ENCODE measurements around the gene PRKAG2. TPM values are rescaled to one million over a fixed set of nuclear protein-coding genes. Genes with fewer than 3 reads are reported as not detected.
A peak's percentile ranks its signal among the peaks of the same experiment; 100 is the strongest.

Gene PRKAG2
- total RNA-seq, 1 experiment from 2014 or later: 73.9 TPM

DNA sequence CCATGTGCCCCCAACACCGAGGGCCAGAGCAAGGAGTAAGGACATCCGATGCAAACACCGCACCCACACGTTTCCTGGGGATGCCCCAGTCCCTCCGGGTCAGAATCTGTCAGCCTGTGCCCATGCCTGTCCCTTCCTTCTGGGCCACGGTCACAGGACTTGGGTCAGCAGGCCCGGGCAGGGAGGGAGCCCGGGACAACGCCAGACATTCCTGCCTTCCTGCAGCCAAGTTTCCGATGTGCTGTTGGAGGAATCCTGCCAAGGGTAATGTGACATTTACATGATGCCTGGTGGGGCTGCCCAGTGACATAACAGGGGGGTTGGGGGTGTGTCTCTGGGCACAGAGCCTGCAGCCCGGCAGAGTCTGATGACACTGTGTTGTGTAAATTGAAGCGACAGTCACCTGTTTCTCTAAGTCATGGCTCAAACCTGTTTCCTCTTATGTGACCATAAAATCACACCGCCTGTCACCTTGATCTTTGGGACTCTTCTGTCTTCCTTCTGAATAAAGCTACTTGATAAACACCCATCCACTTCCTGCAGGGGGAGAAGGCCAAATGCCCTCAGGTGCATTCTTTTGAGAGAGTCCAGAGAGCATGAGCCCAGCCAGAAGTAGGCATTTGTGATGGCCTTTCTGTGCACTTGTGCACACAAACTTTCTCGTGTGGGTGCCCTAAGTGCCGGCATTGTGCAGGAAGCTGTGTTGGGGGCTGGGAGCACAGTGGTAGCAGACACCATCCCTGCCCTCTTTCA is 181.9 kb downstream of the PRKAG2 start:
- intact Hi-C loops (cut with micrococcal nuclease): no loop called here
- POLR2A ChIA-PET: interaction anchor here (1.0 to 4.5 kb wide), 7 partner anchors 10 to 64 kb away, joined by 3 to 49 read pairs (median 6); no protein-coding TSS in a partner anchor
- peak; percentile 40 for DNase-seq (ENCODE audit: unreplicated experiment)
- CTCF ChIA-PET: interaction anchor here (0.9 to 2.2 kb wide), 5 partner anchors 33 to 67 kb away, joined by 3 to 10 read pairs (median 5); no protein-coding TSS in a partner anchor
- H3K4me1 Mint-ChIP-seq (ENCODE audit: insufficient read depth, unreplicated experiment): peaks cover 35% of the 10 kb centered on the region
- H3K27me3 Mint-ChIP-seq (ENCODE audit: insufficient read depth, unreplicated experiment): no peaks in the 10 kb centered on the region
- no TSS peak for BruUV-seq (replicated peaks)
- no peak for TF ChIP-seq CTCF (IDR thresholded peaks at IDR 0.05; ENCODE audit: unreplicated experiment)
- no peak overlapping the region for H3K4me3 Mint-ChIP-seq (ENCODE audit: unreplicated experiment)
- H3K9me3 Mint-ChIP-seq (ENCODE audit: unreplicated experiment): no peaks in the 10 kb centered on the region
- H3K36me3 Mint-ChIP-seq (ENCODE audit: insufficient read depth, unreplicated experiment): no peaks in the 10 kb centered on the region
- peak overlapping the region; percentile 83 for H3K27ac Mint-ChIP-seq (ENCODE audit: low read depth, unreplicated experiment)

- H3K4me3 Mint-ChIP-seq (ENCODE audit: unreplicated experiment): no peak overlapping the region
- ChIA-PET POLR2A (no interaction called here), CTCF (interaction anchor here (1.3 to 2.2 kb wide), 2 partner anchors 62 to 64 kb away, joined by 4 to 8 read pairs; no protein-coding TSS in a partner anchor)
- peak overlapping the region; percentile 83 for H3K27ac Mint-ChIP-seq (ENCODE audit: low read depth, unreplicated experiment)
- no peaks in the 10 kb centered on the region for H3K36me3 Mint-ChIP-seq (ENCODE audit: insufficient read depth, unreplicated experiment)
- intact Hi-C loops (cut with micrococcal nuclease): no loop called here
- H3K4me1 Mint-ChIP-seq (ENCODE audit: insufficient read depth, unreplicated experiment): peaks cover 40% of the 10 kb centered on the region
- no peak for TF ChIP-seq CTCF (IDR thresholded peaks at IDR 0.05; ENCODE audit: unreplicated experiment)
- no peaks in the 10 kb centered on the region for H3K27me3 Mint-ChIP-seq (ENCODE audit: insufficient read depth, unreplicated experiment)
- BruUV-seq (replicated peaks): no TSS peak
- H3K9me3 Mint-ChIP-seq (ENCODE audit: unreplicated experiment): no peaks in the 10 kb centered on the region
- no peak for DNase-seq (ENCODE audit: unreplicated experiment)
Measured at GRCh38 chr7:151694441-151694827, 182.5 kb downstream of the PRKAG2 start.

DNA sequence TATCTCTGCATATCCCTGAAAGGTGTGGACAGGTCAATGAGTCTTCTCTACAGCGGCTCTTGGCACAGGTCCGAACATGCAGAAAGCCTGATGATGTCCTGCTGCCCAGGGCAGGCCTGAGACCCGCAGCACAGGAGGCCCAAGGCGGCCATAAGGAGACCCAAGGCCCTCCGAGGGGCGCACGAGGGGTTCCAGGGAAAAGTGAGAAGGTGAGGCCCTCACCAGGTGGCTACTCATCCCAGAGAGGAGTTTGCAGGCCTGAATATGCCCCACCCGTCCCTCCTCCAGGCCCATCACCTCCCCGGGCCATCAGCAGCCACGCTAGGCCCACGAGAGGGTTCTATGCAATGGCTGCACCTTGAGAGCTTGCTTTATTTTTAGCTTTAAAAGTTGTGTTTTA is 183.8 kb downstream of the PRKAG2 start:
- H3K4me3 Mint-ChIP-seq (ENCODE audit: unreplicated experiment): no peak overlapping the region
- H3K9me3 Mint-ChIP-seq (ENCODE audit: unreplicated experiment): no peaks in the 10 kb centered on the region
- ChIA-PET POLR2A (interaction anchor here (0.8 kb wide), 1 partner anchor 10 kb away, joined by 3 read pairs; no protein-coding TSS in a partner anchor), CTCF (interaction anchor here (1.3 kb wide), 1 partner anchor 60 kb away, joined by 4 read pairs; no protein-coding TSS in a partner anchor)
- BruUV-seq (replicated peaks): no TSS peak
- peaks cover 46% of the 10 kb centered on the region for H3K4me1 Mint-ChIP-seq (ENCODE audit: insufficient read depth, unreplicated experiment)
- DNase-seq (ENCODE audit: unreplicated experiment): no peak
- intact Hi-C loops (cut with micrococcal nuclease): no loop called here
- no peak for TF ChIP-seq CTCF (IDR thresholded peaks at IDR 0.05; ENCODE audit: unreplicated experiment)
- no peak overlapping the region for H3K27ac Mint-ChIP-seq (ENCODE audit: low read depth, unreplicated experiment)
- H3K36me3 Mint-ChIP-seq (ENCODE audit: insufficient read depth, unreplicated experiment): no peaks in the 10 kb centered on the region
- H3K27me3 Mint-ChIP-seq (ENCODE audit: insufficient read depth, unreplicated experiment): no peaks in the 10 kb centered on the region

- ChIA-PET POLR2A (interaction anchor here (0.8 kb wide), 2 partner anchors 10 to 61 kb away, joined by 3 to 4 read pairs; no protein-coding TSS in a partner anchor), CTCF (no interaction called here)
- no peak overlapping the region for H3K27ac Mint-ChIP-seq (ENCODE audit: low read depth, unreplicated experiment)
- H3K36me3 Mint-ChIP-seq (ENCODE audit: insufficient read depth, unreplicated experiment): no peaks in the 10 kb centered on the region
- no peak for TF ChIP-seq CTCF (IDR thresholded peaks at IDR 0.05; ENCODE audit: unreplicated experiment)
- no peak for DNase-seq (ENCODE audit: unreplicated experiment)
- no peak overlapping the region for H3K4me3 Mint-ChIP-seq (ENCODE audit: unreplicated experiment)
- peaks cover 49% of the 10 kb centered on the region for H3K4me1 Mint-ChIP-seq (ENCODE audit: insufficient read depth, unreplicated experiment)
- no TSS peak for BruUV-seq (replicated peaks)
- no peaks in the 10 kb centered on the region for H3K27me3 Mint-ChIP-seq (ENCODE audit: insufficient read depth, unreplicated experiment)
- no peaks in the 10 kb centered on the region for H3K9me3 Mint-ChIP-seq (ENCODE audit: unreplicated experiment)
- intact Hi-C loops (cut with micrococcal nuclease): no loop called here
Measured at GRCh38 chr7:151692721-151693120, 184.2 kb downstream of the PRKAG2 start.
